OCI-LY1 (cell line): ENCODE measurements around the gene MYLK4.

ENCODE experiments used
- H2AFZ ChIP-seq: fragments of 200-600 bp; sonication (generic), shearing (Covaris generic); 2 replicates; pipeline ENCODE4 v1.6.0; 2014; ENCODE audit warnings: antibody characterized with exemption, mild to moderate bottlenecking, low read length
- H3F3A ChIP-seq: fragments of 200-600 bp; sonication (generic), shearing (Covaris generic); 2 replicates; pipeline ENCODE4 v1.6.0; 2014; ENCODE audit warnings: mild to moderate bottlenecking, antibody characterized with exemption, low read length, moderate library complexity; ENCODE audit not compliant: insufficient read depth
- H3K27ac ChIP-seq: fragments of 200-600 bp; sonication (generic); 2 replicates; pipeline ENCODE4 v1.5.1; 2014; ENCODE audit warnings: low read length, mixed run types, mild to moderate bottlenecking, low read depth; ENCODE audit not compliant: poor library complexity, severe bottlenecking
- H3K27me3 ChIP-seq: fragments of 200-600 bp; sonication (generic); 2 replicates; pipeline ENCODE4 v1.6.0; 2014; ENCODE audit warnings: antibody characterized with exemption, mild to moderate bottlenecking, low read length, moderate library complexity; ENCODE audit not compliant: insufficient read depth
- H3K36me3 ChIP-seq: fragments of 200-600 bp; sonication (generic); 2 replicates; pipeline ENCODE4 v1.6.1; 2014; ENCODE audit warnings: mild to moderate bottlenecking, antibody characterized with exemption, low read length, moderate library complexity, mixed read lengths; ENCODE audit not compliant: insufficient read depth
- H3K4me1 ChIP-seq: fragments of 200-600 bp; sonication (generic); 2 replicates; pipeline ENCODE4 v1.5.1; 2014; ENCODE audit warnings: mild to moderate bottlenecking, low read length, moderate library complexity; ENCODE audit not compliant: insufficient read depth, severe bottlenecking
- H3K4me2 ChIP-seq: fragments of 200-600 bp; sonication (generic), shearing (Covaris generic); 2 replicates; pipeline ENCODE4 v1.6.1; 2014; ENCODE audit warnings: low read length
- H3K4me3 ChIP-seq: fragments of 200-600 bp; sonication (generic); 2 replicates; pipeline ENCODE4 v1.5.1; 2014; ENCODE audit warnings: low read length, low read depth, mild to moderate bottlenecking, mixed read lengths; ENCODE audit not compliant: poor library complexity, severe bottlenecking
- H3K79me2 ChIP-seq: fragments of 200-600 bp; shearing (Covaris generic); 2 replicates; pipeline ENCODE4 v1.6.1; 2016; ENCODE audit warnings: mixed run types, low read length, mixed read lengths; ENCODE audit not compliant: insufficient read depth
- H3K9ac ChIP-seq: fragments of 200-600 bp; sonication (generic), shearing (Covaris generic); 2 replicates; pipeline ENCODE4 v1.6.1; 2014; ENCODE audit warnings: mild to moderate bottlenecking, low read length, mixed read lengths
- H3K9me2 ChIP-seq: fragments of 200-600 bp; sonication (generic), shearing (Covaris generic); 2 replicates; pipeline ENCODE4 v1.6.1; 2014; ENCODE audit warnings: low read depth, mild to moderate bottlenecking, low read length, mixed read lengths
- H3K9me3 ChIP-seq: fragments of 200-600 bp; shearing (Covaris generic); 2 replicates; pipeline ENCODE4 v1.6.1; 2014; ENCODE audit warnings: low read length, mixed read lengths
- H4K20me1 ChIP-seq: fragments of 200-600 bp; sonication (generic), shearing (Covaris generic); 2 replicates; pipeline ENCODE4 v1.6.0; 2016; ENCODE audit warnings: mild to moderate bottlenecking, low read length; ENCODE audit not compliant: insufficient read depth
- EZH2 ChIP-seq: fragments of 200-600 bp; sonication (generic), shearing (Covaris generic); IDR thresholded peaks from 2 replicates; pipeline ENCODE4 v1.8.0; 2017; ENCODE audit warnings: borderline replicate concordance, mixed run types, mild to moderate bottlenecking, antibody characterized with exemption, low read length, moderate library complexity, mixed read lengths
- TF ChIP-seq, protein P1 (sequence below): fragments of 200-600 bp; sonication (generic), shearing (Covaris generic); IDR thresholded peaks from 2 replicates; pipeline ENCODE4 v1.5.1; 2017; ENCODE audit warnings: mild to moderate bottlenecking, antibody characterized with exemption, low read length, moderate library complexity, mixed read lengths

The MYLK4 gene

DNA sequence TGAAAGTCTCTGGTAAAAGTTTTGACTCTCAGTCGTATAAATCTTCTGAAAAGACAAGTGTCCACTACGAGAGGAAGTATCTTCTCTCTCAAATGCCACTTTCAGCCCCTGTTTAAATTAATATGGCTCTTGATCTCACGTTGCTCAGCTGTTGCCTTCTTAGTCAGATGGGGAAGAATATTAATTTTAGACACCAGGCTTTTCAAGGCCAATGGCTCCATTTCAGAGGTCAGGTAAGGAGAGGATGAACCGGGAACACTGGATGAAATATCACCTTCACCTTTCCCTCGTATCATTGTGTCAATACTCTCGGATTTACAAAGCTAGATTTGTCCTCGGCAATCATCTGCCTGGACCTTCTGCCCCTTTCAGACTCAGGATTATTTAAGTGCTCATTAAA lies at the start of gene MYLK4:
Gene MYLK4 (minus strand): TSS at position 91 of the 400 bp plus-strand sequence. CDS start 1,628 bp downstream, outside the sequence.
- Histone ChIP-seq H3K27me3 (no peaks in the 10 kb centered on the region), H3K4me3 (no peak within 1 kb of the TSS), H3K9me3 (no peaks in the 10 kb centered on the region), H3F3A (no peaks in the 10 kb centered on the region), H4K20me1 (no peaks in the 10 kb centered on the region), H3K4me2 (peak within 1 kb of the TSS; percentile 18; the same call in 1 of the 2 replicates), H3K4me1 (no peaks in the 10 kb centered on the region), H2AFZ (no peak within 1 kb of the TSS), H3K79me2 (no peaks in the 10 kb centered on the region), H3K36me3 (no peaks in the 10 kb centered on the region), H3K9ac (no peak within 1 kb of the TSS), H3K9me2 (no peaks in the 10 kb centered on the region), H3K27ac (no peak within 1 kb of the TSS)
- TF ChIP-seq EZH2: no peak
- TF ChIP-seq, protein P1, sequence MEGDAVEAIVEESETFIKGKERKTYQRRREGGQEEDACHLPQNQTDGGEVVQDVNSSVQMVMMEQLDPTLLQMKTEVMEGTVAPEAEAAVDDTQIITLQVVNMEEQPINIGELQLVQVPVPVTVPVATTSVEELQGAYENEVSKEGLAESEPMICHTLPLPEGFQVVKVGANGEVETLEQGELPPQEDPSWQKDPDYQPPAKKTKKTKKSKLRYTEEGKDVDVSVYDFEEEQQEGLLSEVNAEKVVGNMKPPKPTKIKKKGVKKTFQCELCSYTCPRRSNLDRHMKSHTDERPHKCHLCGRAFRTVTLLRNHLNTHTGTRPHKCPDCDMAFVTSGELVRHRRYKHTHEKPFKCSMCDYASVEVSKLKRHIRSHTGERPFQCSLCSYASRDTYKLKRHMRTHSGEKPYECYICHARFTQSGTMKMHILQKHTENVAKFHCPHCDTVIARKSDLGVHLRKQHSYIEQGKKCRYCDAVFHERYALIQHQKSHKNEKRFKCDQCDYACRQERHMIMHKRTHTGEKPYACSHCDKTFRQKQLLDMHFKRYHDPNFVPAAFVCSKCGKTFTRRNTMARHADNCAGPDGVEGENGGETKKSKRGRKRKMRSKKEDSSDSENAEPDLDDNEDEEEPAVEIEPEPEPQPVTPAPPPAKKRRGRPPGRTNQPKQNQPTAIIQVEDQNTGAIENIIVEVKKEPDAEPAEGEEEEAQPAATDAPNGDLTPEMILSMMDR: no peak

DNA sequence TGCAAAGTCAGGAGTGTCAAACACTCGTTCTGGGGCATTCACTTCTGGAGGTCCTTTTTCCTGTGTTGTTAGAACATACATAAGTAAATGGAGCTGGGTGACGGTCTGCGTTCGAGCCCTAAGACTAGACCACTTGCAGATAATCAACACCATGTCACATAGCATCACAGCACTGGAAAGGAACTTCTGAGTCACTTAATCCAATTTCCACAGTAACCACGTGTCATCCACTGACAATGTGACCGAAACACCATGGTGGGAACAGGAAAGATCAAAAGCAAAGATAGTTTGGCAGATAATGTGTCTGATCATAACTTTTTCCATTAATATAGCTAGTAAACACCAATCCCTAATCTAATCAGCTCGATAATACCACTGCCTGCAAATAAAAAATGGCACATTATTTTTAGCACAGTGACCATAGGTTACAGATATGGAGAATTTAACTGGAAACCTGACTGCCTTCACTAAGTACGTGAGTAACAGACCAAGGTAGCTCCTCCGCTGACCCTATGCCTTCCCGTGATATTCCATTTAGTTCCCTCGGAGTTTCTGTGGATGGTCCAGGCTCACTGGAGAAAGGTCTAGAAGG lies 49.3 kb upstream of the MYLK4 start:
- Histone ChIP-seq H3K9me3 (no peaks in the 10 kb centered on the region), H3K36me3 (no peaks in the 10 kb centered on the region), H3K79me2 (no peaks in the 10 kb centered on the region), H3K9ac (no peak overlapping the region), H4K20me1 (no peaks in the 10 kb centered on the region), H2AFZ (no peak overlapping the region), H3K4me2 (no peak overlapping the region), H3F3A (no peaks in the 10 kb centered on the region), H3K4me3 (no peak overlapping the region), H3K9me2 (no peaks in the 10 kb centered on the region), H3K4me1 (no peaks in the 10 kb centered on the region), H3K27me3 (no peaks in the 10 kb centered on the region), H3K27ac (no peak overlapping the region)
- TF ChIP-seq, protein P1: no peak
- TF ChIP-seq EZH2: no peak

GRCh38 chr6:2798586-2799134 lies 47.9 kb upstream of the MYLK4 start:
- Histone ChIP-seq H3K27ac (no peak overlapping the region), H3F3A (no peaks in the 10 kb centered on the region), H3K4me2 (no peak overlapping the region), H2AFZ (no peak overlapping the region), H3K4me1 (no peaks in the 10 kb centered on the region), H3K4me3 (no peak overlapping the region), H3K9ac (no peak overlapping the region), H3K9me3 (no peaks in the 10 kb centered on the region), H3K36me3 (no peaks in the 10 kb centered on the region), H4K20me1 (no peaks in the 10 kb centered on the region), H3K9me2 (no peaks in the 10 kb centered on the region), H3K27me3 (no peaks in the 10 kb centered on the region), H3K79me2 (no peaks in the 10 kb centered on the region)
- TF ChIP-seq, protein P1: no peak
- TF ChIP-seq EZH2: no peak
